NCI-H524 (cell line): ENCODE results near the gene NT5C.
"Not testable (repeated sequence)": the region's sequence is repeated elsewhere in the genome, so short reads cannot be mapped to it uniquely, and the experiment has no call there.

ENCODE experiments used
- DNase-seq, 2 experiments: peaks; one replicate each; lab custom pipeline; 2025; lab: John Stamatoyannopoulos, UW

The NT5C gene

GRCh38 chr17:75144816-75145512 is 13.4 kb upstream of the NT5C start:
- DNase-seq = no peak

GRCh38 chr17:75142236-75142971 is 10.9 kb upstream of the NT5C start:
- no peak for DNase-seq

GRCh38 chr17:75138519-75138918 is 7.0 kb upstream of the NT5C start:
- no peak for DNase-seq

GRCh38 chr17:75137762-75138161 is 6.2 kb upstream of the NT5C start:
- not testable (repeated sequence) for DNase-seq

GRCh38 chr17:75135946-75136345 is 4.4 kb upstream of the NT5C start:
- DNase-seq = no peak

GRCh38 chr17:75135452-75135851 is 3.9 kb upstream of the NT5C start:
- DNase-seq = no peak

- peak in 1 of 2 experiments; percentile 35 for DNase-seq
These were observed 2.2 kb upstream of the NT5C start for GRCh38 chr17:75133607-75134347.

- DNase-seq = peak in 1 of 2 experiments; percentile 28
These were observed 1.5 kb upstream of the NT5C start for GRCh38 chr17:75133001-75133400.

GRCh38 chr17:75132018-75133000 is 767 bp upstream of the NT5C start:
- peak in 1 of 2 experiments; percentile 48 for DNase-seq

- DNase-seq = peak; percentile 100
These were observed 787 bp downstream of the NT5C start for GRCh38 chr17:75130632-75131277.

GRCh38 chr17:75130059-75130631 is 1.4 kb downstream of the NT5C start:
- no peak for DNase-seq

- no peak for DNase-seq
These were observed 2.0 kb downstream of the NT5C start for GRCh38 chr17:75129576-75129975.

GRCh38 chr17:75128694-75129505 is 2.6 kb downstream of the NT5C start:
- DNase-seq = peak in 1 of 2 experiments; percentile 38

- not testable (repeated sequence) for DNase-seq
These were observed 3.6 kb downstream of the NT5C start for GRCh38 chr17:75127936-75128335.

- DNase-seq = no peak
These were observed 4.6 kb downstream of the NT5C start for GRCh38 chr17:75126954-75127353.

- DNase-seq = no peak
These were observed 5.6 kb downstream of the NT5C start for GRCh38 chr17:75125984-75126383.

- no peak for DNase-seq
These were observed 6.8 kb downstream of the NT5C start for GRCh38 chr17:75124819-75125162.

GRCh38 chr17:75124041-75124818 is 7.3 kb downstream of the NT5C start:
- no peak for DNase-seq

- no peak for DNase-seq
These were observed 13.2 kb downstream of the NT5C start for GRCh38 chr17:75118307-75118706.
